NCI-H2107 (cell line): ENCODE results near the gene MFAP3.
"Not testable (repeated sequence)": the region's sequence is repeated elsewhere in the genome, so short reads cannot be mapped to it uniquely, and the experiment has no call there.

Experiments used
- DNase-seq: peaks from one replicate; lab custom pipeline; 2025; lab: John Stamatoyannopoulos, UW

The MFAP3 gene

GRCh38 chr5:154038707-154039457 lies at the start of gene MFAP3, which contains the start of gene FAM114A2:
Gene MFAP3, plus strand, starts transcription at chr5:154038967. Its CDS starts 10,756 bp downstream, at chr5:154049723.
Gene FAM114A2, minus strand, starts transcription at chr5:154038910. Its CDS starts 3,957 bp downstream, at chr5:154034953.
- DNase-seq = peak; percentile 47

DNA sequence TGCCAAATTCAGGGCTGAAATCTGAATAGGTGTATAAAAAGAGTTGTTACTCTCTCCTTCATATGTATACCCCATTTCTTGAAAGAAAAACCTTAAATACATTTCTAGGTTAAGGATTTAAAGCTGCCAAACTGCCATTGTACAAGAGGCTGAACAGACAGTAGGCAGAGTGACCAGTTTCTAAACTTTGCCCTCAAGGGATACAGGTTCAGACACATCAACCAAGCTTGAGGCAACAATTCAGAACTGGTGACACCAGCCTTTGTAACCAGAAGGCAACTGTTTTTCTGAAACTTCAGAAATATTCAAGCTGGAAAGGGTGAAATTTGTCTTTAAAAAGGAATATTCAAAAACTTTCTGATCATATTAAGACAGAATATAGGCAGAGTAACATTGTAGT lies 47.6 kb upstream of the MFAP3 start:
- no peak for DNase-seq

GRCh38 chr5:153998010-153998409 lies 40.8 kb upstream of the MFAP3 start:
- no peak for DNase-seq

- no peak for DNase-seq
Observed at GRCh38 chr5:153998768-153999167, 40.0 kb upstream of the MFAP3 start.

GRCh38 chr5:153999995-154000394 lies 38.8 kb upstream of the MFAP3 start:
- DNase-seq = no peak

- DNase-seq = no peak
Observed at GRCh38 chr5:154000703-154001102, 38.1 kb upstream of the MFAP3 start.

GRCh38 chr5:154002093-154002492 lies 36.7 kb upstream of the MFAP3 start:
- no peak for DNase-seq

GRCh38 chr5:154002511-154003020 lies 36.2 kb upstream of the MFAP3 start:
- DNase-seq = no peak

GRCh38 chr5:154005648-154006047 lies 33.1 kb upstream of the MFAP3 start:
- no peak for DNase-seq

- no peak for DNase-seq
Observed at GRCh38 chr5:154010660-154011059, 28.1 kb upstream of the MFAP3 start.

GRCh38 chr5:154015071-154015693 lies 23.6 kb upstream of the MFAP3 start:
- no peak for DNase-seq

- DNase-seq = not testable (repeated sequence)
Observed at GRCh38 chr5:154018919-154019318, 19.8 kb upstream of the MFAP3 start.

DNA sequence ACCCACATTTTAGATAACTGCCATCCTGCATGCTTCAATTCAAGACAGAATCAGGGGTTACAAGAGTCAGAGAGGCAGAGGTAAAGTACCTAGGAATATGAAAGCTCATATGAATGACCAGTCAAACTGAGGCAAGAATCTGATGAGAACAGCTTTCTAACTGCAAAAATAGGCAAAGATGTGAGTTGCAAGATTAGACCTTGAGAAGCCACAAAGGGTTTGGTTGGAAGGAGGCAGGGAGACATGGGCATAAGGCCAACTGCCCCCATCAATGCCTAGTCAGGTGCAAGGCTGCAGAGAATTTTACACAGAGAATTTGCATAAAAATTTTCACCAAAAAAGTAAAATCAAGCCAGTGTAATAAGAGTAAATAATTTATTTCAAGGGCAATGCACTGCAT lies 12.8 kb upstream of the MFAP3 start:
- DNase-seq = no peak

DNA sequence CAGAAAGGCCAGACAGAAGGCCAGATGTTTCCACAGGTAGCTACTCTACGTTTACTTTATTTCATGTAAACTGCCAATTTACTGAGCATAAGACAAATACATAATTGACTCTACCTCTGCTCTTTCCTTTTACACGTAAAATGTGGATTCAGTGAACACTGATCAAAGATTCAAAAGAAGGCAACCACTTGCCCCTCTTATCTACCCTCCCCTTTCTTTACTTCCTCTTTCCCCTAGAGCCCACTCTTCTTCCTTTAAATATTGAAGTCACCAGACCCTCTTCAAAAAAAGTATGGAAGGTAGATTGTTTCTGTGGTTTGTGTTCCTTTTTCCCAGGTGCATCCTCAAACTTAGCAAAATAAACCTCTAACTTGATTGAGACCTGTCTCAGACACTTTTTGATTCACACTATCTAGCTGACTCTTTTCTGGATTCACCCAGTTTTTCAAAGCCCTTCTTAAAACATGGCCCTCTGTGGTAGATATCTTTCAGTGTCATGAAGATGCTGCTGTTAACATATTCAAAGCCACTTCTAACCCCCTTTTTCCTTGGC lies 6.8 kb upstream of the MFAP3 start:
- no peak for DNase-seq

DNA sequence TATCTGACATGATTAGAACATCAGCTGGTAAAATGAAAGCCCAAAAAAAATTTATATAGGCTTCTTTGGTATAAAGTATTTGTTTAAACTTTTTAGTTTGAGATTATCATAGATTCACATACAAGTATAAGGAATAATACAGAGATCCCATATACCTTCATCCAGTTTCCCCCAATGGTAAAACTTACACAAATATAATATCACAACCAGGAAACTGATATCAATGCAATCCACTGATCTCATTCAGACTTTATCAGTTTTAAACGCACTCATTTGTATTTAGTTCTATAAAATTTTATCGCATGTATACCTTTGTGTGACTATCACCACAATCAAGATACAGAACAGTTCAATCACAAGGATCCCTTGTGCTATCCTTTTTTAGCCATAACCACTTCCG lies 3.8 kb upstream of the MFAP3 start:
- DNase-seq = no peak

DNA sequence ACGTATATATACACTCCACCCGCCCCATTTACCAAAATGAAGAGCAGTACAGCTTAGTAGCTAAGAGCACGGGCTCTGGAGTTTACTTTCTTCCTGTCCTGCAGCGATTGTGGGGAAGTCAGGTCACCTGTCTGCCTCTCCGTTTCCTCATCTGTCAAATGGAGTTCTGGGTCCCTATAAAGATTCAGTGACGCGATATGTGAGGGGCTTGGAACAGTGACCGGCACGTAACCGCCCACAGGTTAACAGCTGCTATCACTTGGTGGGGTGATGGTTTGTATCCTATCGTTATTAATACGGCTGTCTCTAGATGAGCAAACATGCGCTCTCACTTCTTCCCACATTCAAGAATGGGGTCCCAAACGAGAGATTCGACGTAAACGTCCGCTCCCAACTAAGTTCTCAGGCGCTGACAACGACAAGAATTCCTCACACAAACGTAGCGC lies 483 bp upstream of the MFAP3 start:
- no peak for DNase-seq

DNA sequence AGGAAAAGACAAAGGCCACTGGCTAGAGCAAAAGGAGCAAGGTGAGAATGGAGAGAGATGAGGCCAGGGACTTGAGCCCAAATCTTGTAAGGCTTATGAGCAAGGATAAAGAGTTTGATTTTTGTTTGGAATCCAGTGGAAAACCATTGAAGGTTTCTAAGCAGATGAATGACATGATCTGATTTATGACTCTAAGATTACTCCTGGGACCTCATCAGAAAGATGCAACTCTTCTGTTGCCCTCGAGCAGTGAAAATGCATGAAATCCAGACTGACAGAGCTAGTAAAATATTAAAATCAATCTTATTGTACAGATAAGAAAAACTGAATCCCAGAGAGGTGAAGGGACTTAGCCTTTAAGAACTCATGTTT lies 677 bp downstream of the MFAP3 start:
- DNase-seq = no peak

GRCh38 chr5:154042766-154043165 lies 4.0 kb downstream of the MFAP3 start:
- no peak for DNase-seq

GRCh38 chr5:154044099-154044498 lies 5.3 kb downstream of the MFAP3 start:
- no peak for DNase-seq

DNA sequence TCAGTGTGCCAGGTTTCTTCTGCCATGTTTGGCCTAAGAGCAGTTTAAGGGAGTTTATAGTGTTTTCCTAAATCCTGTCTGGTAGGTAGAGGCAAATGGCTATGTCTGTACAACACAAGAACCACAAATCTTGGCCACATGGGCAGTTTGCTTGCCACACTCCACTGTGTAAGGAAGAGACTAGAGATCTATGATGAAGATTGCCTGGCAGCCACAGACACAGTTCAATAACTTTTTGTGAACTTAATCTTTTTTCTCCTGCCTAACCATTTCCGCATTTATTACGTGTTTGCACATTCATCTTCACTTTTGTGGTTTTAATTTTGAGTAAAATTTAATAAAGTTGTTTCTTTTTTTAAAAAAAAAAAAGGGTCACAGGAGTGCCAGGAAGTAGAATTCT lies 5.8 kb downstream of the MFAP3 start:
- no peak for DNase-seq

DNA sequence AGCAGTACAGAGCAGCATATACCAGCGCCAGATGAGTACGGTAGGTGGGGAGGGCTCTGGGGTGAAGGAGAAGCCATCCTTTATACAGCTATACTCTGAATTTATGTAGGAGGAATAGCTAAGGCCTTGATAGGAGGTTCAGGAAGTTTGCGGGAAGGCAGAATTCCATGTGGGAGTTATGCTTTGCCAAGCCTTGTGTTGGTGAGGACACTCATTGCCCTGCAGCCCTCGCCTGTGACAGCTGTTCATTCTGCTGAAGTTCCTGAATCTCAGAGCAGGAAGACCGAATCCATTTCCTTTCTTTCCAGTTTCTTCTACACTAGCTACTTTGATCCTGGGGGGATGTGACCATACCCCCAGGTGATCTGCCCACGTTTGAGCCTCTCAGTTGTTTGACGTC lies 7.7 kb downstream of the MFAP3 start:
- DNase-seq = no peak

DNA sequence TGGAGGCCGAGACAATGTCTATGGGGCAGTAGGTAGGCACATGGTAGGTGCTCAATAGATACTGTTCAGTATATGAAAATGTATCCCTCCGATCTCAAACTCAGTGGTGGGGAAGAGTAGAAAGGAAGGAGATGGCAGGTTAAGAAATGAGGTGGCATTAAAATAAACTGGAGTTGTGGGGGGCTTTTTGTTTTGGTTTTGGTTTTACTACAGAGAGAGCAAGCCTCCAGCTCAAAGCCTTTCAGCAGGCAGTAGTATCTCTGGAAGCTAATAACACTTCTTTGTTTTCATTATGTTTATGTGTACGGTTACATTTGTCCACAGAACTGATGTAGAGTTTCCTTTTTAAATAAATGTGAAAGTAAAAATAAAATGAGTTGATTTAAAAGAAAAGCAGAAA lies 8.6 kb downstream of the MFAP3 start:
- no peak for DNase-seq

- no peak for DNase-seq
Observed at GRCh38 chr5:154049636-154050035, 10.9 kb downstream of the MFAP3 start.
